ENCODE data around the gene CTIF. TPM values are rescaled to one million over a fixed set of nuclear protein-coding genes. Genes with fewer than 3 reads are reported as not detected.

The CTIF gene
- total RNA-seq (10 to 100 TPM; 30.2 to 45.7 TPM), polyA plus RNA-seq (10 to 100 TPM; 12.2 to 35.0 TPM)
- long read RNA-seq, donor 1, partial matches to known transcripts: 0 of 2 reads
- long read RNA-seq, donor 1, other reads (novel, unspliced or antisense): 0 of 2 reads
- long read RNA-seq, donor 2, partial matches to known transcripts: 0 of 2 reads
- long read RNA-seq, donor 2, other reads (novel, unspliced or antisense): 0 of 2 reads
- long read RNA-seq, donor 3, partial matches to known transcripts: 0 of 2 reads
- long read RNA-seq, donor 3, other reads (novel, unspliced or antisense): 0 of 2 reads
- long read RNA-seq, donor 4: 0 reads
- long read RNA-seq, donor 5, full-length matches to known transcripts: 3 of 3 reads
- long read RNA-seq, donor 5, partial matches to known transcripts: 0 of 3 reads
- long read RNA-seq, donor 5, other reads (novel, unspliced or antisense): 0 of 3 reads

GRCh38 chr18:48538531-48539405 is at the start of gene CTIF:
CTIF (plus strand) TSS chr18:48539031; CDS start chr18:48619566, 80,535 bp downstream.
- TF ChIP-seq, protein P1, sequence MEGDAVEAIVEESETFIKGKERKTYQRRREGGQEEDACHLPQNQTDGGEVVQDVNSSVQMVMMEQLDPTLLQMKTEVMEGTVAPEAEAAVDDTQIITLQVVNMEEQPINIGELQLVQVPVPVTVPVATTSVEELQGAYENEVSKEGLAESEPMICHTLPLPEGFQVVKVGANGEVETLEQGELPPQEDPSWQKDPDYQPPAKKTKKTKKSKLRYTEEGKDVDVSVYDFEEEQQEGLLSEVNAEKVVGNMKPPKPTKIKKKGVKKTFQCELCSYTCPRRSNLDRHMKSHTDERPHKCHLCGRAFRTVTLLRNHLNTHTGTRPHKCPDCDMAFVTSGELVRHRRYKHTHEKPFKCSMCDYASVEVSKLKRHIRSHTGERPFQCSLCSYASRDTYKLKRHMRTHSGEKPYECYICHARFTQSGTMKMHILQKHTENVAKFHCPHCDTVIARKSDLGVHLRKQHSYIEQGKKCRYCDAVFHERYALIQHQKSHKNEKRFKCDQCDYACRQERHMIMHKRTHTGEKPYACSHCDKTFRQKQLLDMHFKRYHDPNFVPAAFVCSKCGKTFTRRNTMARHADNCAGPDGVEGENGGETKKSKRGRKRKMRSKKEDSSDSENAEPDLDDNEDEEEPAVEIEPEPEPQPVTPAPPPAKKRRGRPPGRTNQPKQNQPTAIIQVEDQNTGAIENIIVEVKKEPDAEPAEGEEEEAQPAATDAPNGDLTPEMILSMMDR (IDR thresholded peaks at IDR 0.05; ENCODE audit: control extremely low read depth, extremely low read depth): no peak
- 4 to 6% methylated on average over 51 to 54 of the region's 54 CpGs for WGBS, 2 donors
- H3K36me3 ChIP-seq (ENCODE audit: control insufficient read depth in 4 of 4, insufficient read depth in 4 of 4, low read length in 4 of 4): no peaks in the 10 kb centered on the region
- H3K27ac ChIP-seq (ENCODE audit: low read depth in 1 of 2, low read length in 1 of 2): peak within 1 kb of the TSS; percentile 91 to 97
- H3K4me3 ChIP-seq: peak within 1 kb of the TSS; percentile 87
- H3K4me1 ChIP-seq (ENCODE audit: control insufficient read depth in 5 of 5, insufficient read depth in 5 of 5, low read length in 5 of 5): peaks cover 4 to 20% (median 7%) of the 10 kb centered on the region in 5 donors
- DNase-seq: peak; percentile 98 to 99 (median 99)
- H3K9ac ChIP-seq (ENCODE audit: insufficient read depth in 1 of 2, low read length in 2 of 2): peak within 1 kb of the TSS; percentile 32 to 59
- H3K9me3 ChIP-seq (ENCODE audit: control insufficient read depth in 4 of 4, insufficient read depth in 3 of 4, low read length in 3 of 4): no peaks in the 10 kb centered on the region
- H3K27me3 ChIP-seq (ENCODE audit: control insufficient read depth in 3 of 3, insufficient read depth in 3 of 3, low read length in 2 of 3): no peaks in the 10 kb centered on the region
- ATAC-seq (ENCODE audit: insufficient read depth, low FRiP score): peak; percentile 84

DNA sequence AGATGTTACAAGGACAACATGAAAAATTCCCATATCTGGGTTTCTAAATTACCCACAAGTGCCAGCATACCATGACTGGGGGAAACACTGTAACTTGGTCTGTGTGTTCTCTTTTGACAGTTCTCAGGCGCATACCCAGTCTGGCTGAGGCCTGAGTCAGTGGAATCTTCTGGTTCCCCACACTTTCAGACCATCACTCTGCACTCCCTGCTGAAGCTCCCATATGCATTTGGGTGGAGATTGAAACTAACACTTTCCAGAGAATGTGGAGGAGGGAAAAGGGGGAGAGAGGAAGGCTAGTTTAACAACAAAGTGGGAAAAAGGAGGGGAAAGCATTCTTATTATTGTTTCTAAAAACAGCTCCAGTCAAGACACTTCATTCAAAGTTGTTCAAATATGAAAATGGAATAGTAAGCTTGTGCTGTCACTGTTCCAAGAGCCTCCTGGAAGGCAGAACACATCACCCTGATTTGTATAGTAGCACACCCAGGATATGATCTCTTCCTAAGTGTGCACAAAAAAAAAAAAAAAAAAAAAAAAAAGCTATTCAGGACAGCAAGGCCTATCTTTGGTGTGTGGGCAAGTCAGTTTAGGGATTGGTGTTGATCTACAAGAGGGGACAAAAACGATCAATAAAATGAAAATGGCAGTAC is 48.1 kb upstream of the CTIF start:
- no peak for ATAC-seq (ENCODE audit: insufficient read depth, low FRiP score)
- no peaks in the 10 kb centered on the region for H3K27me3 ChIP-seq (ENCODE audit: control insufficient read depth in 3 of 3, insufficient read depth in 3 of 3, low read length in 2 of 3)

DNA sequence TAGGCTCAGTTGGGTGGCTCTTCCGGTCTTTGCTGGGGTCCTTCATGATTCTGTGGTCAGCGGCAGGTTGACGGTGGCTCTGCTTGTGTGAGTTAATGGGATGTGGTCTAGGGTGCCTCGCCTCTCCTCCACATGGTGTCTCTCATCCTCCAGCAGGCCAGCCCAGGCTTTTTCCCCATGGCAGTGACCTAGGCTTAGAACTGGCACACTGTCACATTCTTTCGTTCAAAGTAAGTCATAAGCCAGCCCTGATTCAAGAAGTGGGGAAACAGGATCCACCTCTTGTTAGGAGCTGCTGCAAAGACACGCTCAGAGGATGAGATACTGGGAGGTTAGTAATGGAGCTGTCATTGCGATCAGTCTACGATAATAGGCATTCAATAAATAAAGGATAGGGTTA is 46.0 kb upstream of the CTIF start:
- ATAC-seq (ENCODE audit: insufficient read depth, low FRiP score) (no peak), DNase-seq (no peak)
- no peaks in the 10 kb centered on the region for H3K9me3 ChIP-seq (ENCODE audit: control insufficient read depth in 4 of 4, insufficient read depth in 3 of 4, low read length in 3 of 4)
- TF ChIP-seq, protein P1 (IDR thresholded peaks at IDR 0.05; ENCODE audit: control extremely low read depth, extremely low read depth): no peak
- WGBS, 2 donors: 94 to 95% methylated on average over 8 of the region's 8 CpGs
- no peaks in the 10 kb centered on the region for H3K36me3 ChIP-seq (ENCODE audit: control insufficient read depth in 4 of 4, insufficient read depth in 4 of 4, low read length in 4 of 4)
- H3K4me3 ChIP-seq: no peak overlapping the region
- peaks cover 0 to 11% (median 5%) of the 10 kb centered on the region in 5 donors for H3K4me1 ChIP-seq (ENCODE audit: control insufficient read depth in 5 of 5, insufficient read depth in 5 of 5, low read length in 5 of 5)
- no peaks in the 10 kb centered on the region for H3K27me3 ChIP-seq (ENCODE audit: control insufficient read depth in 3 of 3, insufficient read depth in 3 of 3, low read length in 2 of 3)
- no peak overlapping the region for H3K27ac ChIP-seq (ENCODE audit: low read depth in 1 of 2, low read length in 1 of 2)
- no peak overlapping the region for H3K9ac ChIP-seq (ENCODE audit: insufficient read depth in 1 of 2, low read length in 2 of 2)

More for the DNA sequence above, 48.1 kb upstream of the CTIF start:
- Histone ChIP-seq H3K27ac (ENCODE audit: low read depth in 1 of 2, low read length in 1 of 2) (no peak overlapping the region), H3K4me3 (no peak overlapping the region), H3K36me3 (ENCODE audit: control insufficient read depth in 4 of 4, insufficient read depth in 4 of 4, low read length in 4 of 4) (no peaks in the 10 kb centered on the region), H3K9me3 (ENCODE audit: control insufficient read depth in 4 of 4, insufficient read depth in 3 of 4, low read length in 3 of 4) (no peaks in the 10 kb centered on the region), H3K4me1 (ENCODE audit: control insufficient read depth in 5 of 5, insufficient read depth in 5 of 5, low read length in 5 of 5) (peaks cover 0 to 11% (median 5%) of the 10 kb centered on the region in 5 donors), H3K9ac (ENCODE audit: insufficient read depth in 1 of 2, low read length in 2 of 2) (no peak overlapping the region)
- 82 to 85% methylated on average over 2 of the region's 2 CpGs for WGBS, 2 donors
- no peak for DNase-seq
- TF ChIP-seq, protein P1 (IDR thresholded peaks at IDR 0.05; ENCODE audit: control extremely low read depth, extremely low read depth): no peak
